Bone marrow (tissue), 2 donors: ENCODE data around the gene CHN1.

Experiments
- DNase-seq, 2 donors: peaks; one replicate each; lab custom pipeline; 2025; lab: John Stamatoyannopoulos, UW

Gene CHN1, protein sequence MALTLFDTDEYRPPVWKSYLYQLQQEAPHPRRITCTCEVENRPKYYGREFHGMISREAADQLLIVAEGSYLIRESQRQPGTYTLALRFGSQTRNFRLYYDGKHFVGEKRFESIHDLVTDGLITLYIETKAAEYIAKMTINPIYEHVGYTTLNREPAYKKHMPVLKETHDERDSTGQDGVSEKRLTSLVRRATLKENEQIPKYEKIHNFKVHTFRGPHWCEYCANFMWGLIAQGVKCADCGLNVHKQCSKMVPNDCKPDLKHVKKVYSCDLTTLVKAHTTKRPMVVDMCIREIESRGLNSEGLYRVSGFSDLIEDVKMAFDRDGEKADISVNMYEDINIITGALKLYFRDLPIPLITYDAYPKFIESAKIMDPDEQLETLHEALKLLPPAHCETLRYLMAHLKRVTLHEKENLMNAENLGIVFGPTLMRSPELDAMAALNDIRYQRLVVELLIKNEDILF

DNA sequence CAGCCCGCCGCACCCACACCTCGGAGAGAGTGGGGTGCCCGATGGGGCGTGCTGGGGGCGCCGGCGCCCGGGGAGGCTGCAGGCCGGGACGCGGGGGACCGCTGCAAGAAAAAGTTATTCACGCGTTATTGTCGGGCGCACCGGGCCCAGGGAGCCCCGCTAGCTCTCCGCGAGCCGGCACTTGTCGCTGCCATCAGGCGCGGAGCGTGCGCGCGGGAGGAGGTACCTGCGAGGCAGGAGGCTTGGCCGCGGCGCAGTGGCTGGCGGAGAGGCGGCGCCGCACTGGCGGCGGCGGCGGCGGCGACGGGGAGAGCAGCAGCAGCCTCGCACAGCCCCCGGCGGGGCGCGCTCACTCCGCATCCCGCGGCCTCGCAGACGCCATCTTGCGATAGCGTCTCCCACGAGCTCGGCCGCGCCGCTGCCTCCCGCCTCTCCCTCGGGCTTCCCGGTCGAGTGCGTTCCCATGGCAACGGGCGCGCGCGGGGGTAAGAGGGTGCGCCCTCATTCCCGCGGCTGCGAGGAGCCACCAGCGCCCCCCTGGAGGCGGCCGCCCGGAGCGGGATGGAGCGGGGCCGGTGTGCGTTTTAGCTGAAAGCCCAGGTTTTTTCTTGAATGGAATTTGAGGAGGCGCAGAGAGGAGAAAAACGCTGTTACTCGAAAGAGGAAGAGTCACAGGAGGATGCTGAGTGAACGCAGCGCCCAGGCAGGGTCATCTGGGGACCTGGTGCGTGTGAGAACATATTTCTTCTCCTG lies at the start of gene CHN1:
CHN1 (minus strand) TSS at position 402 of the 753 bp plus-strand sequence. CDS start 469 bp downstream, outside the sequence.
- DNase-seq = peak in 1 of 2 donors; percentile 11

DNA sequence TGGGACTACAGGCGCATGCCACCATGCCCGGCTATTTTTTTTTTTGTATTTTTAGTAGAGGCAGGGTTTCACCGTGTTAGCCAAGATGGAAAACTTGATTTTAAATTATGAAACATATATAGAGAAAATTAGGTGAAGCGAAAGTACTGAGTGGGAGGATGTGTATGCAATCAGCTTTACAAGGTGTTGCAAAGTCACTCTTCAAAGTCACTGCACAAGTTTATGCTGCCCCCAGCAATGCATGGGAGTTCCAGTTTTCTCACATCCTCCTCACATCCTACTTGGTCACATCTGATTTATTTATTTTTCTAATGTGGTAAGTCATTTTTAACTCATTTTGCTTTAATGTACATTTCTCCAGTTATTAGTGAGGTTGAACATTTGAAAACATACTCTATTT lies 49.2 kb upstream of the CHN1 start:
- no peak for DNase-seq

DNA sequence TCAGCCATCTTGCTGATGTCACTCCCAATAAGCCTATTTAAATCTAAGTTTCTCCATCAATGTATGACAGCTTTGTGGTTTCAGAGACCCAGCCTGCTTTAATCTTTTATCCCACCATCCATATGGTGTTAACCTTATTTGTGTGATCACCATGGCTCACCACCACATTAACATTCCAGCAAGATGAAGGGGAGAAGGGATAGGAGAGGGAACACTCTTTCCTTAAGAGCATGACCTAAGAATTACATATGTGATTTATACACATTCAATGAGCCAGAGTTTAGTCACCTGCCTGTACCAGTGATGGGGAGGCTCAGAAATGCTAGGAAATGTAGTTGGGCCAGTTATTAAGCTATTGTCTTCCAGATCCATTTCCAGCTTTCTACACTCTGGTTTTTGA lies 44.5 kb upstream of the CHN1 start:
- DNase-seq = no peak

DNA sequence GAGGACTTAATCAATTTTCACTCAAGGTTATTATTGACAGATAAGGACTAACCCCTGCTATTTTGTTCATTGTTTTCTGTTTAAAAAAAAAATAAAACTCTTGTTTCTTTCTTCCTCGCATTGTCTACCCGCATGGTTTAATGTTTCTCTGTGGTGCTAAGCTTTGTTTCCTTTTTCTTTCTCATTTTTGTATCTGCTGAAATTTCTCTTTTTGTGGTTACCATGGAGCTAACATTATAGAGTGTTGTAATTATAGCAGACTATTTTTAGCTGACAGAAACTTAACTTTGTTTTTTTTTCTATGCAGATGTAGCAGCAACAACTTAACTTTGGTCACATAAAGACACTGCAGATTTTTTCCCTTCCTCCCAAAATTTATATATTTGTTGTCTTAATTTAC lies 43.1 kb upstream of the CHN1 start:
- no peak for DNase-seq

DNA sequence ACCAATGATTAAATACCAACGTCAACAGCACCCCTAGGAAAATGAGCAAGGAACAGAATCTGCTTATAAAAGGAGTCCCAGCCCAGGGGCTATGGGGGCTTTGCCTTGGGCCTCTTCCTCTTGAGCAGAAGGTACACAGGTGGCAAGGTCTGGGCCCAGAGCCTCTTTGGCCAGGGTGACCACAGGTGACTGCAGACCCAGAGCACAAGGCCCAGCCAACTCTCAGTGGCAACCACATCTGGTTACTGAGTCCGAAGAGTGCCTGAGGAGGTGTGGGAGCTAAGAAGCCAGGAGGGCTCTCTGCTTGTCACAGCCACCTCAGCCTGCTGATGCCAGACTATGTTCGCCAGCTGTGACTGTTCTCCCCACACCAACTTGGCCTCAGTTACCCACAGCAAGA lies 34.3 kb upstream of the CHN1 start:
- no peak for DNase-seq

DNA sequence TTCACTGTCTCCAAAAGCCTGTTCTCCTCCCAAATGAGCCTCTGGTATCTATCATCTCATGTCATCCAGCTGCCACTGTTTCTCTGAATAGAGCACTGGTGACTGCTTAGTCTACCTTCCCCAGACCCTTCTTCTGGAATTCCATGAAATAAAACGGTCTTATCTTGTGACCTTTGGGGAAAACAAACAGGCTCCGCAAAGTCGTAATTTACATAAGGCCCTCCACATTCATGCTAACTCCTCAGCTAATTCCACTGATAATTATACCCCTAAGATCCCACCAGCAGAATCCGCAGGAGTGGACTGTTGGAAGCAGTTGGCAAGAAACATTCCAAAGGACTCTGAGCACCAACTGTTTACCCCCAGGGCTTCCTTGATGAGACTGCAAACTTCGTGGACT lies 33.9 kb upstream of the CHN1 start:
- DNase-seq = no peak

DNA sequence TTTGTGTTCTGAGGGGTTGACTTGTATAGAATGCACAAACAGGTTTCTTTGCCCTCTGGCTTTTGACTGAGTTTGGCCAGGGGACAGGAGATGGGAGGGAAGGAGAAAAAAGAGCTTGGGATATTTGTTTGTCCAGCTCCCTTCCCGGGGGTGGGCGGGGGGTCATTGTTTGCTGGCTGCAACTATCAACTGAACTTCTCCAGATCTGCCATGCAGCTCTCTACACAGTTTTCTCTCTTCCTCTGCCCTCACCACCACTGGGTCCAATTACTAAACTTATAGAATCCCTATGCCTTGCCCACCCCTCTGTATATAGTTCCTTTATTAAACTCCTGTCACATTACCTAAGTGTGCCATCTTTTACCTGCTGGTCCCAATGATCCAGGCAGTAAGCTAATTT lies 32.8 kb upstream of the CHN1 start:
- DNase-seq = no peak

DNA sequence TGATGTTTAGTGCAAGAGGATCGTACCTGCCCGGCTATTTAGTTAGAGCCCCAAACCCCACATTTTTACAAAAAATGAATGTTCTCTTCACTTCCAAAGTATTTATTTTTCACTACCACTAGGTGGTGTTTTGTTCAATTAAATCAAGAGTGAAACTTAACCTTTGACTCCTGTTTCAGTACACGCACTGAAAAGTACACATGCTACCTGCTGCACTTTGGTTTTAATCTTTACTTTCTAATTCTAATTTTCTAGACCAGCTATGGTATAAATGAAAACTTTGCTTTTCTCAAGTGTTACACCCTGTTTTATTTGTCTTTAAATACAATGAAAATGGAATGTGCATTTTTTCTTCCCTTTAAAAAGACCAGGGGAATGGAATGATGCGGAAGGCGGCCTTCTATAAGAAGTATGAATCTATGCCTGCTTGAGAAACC lies 31.4 kb upstream of the CHN1 start:
- peak in 1 of 2 donors; percentile 10 for DNase-seq

DNA sequence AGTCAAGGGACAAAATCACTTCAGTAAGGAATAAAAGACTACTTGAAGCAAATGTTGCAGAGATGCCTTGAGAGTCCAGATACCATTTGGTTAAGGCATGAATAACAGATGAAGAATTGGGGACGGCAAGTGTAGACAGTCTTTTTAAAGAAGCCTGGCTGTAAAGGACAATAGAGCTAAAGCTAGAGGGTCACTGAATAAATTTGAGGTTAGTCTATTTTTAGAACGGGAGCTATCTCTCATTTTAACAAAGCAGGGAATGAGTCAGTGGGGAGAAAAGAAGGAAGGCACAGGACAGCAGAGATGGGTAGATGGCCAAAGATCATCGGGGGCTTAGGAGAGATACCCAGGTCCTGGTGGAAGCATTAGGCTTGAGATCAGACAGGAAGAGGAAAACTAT lies 30.6 kb upstream of the CHN1 start:
- DNase-seq = no peak

DNA sequence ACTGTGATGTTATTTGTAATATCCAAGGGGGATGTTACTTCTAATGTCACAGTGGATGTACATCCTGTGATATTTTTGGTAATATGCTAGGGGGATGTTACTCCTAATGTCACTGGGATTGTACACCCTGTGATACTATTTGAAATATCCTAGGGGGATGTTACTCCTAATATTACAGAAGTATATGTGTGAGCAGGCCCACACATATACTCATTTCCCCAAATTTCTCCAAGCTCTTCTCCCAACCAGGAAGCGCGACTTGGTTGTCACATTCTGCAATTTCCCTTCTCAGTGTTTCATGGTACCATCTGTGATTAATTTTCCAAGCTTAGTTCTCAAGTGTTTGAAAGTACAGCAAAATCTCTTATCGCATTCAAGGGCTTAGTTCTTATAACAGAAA lies 29.5 kb upstream of the CHN1 start:
- DNase-seq = no peak

DNA sequence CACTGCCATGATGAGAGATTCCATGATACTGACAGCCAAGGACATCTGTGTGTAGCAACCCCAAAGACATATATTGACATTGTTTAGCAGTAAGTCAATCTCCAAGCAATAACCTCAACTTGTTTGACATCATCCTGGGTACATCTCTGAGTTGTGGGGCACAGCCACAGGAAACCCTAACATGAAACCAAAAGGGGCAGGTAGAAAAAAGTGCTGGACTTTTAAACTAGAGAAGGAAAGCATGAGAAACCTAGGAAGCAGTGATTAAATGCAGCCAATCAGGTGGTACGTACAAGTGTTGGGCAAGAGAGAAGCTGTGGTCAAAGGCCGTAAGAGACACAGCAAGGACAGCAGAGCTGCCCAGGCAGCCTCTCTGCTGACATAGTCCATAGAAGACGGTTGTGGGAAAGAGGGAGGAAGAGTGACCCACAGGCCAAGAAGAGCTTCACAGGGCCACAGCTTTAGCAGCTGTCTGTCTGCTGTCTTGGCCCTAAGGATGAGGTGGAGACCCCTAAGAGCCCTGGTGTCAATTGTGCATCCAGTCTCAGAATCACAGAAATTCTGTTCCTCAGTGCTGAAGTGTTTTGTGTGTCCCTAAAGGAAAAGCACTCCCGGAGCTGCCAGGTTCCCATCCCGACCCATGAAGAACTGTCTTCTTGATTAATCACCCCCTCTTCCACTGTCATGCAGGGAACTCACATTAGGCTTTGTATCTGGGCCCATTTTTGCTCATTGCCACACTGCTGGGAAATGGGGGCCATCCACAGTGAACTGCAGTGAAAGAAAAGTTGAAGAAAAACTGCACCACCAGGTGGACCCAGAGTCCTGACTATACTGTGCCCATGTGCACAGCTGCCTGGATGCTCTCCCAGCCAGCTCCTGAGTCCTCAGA lies 25.4 kb upstream of the CHN1 start:
- DNase-seq = no peak

DNA sequence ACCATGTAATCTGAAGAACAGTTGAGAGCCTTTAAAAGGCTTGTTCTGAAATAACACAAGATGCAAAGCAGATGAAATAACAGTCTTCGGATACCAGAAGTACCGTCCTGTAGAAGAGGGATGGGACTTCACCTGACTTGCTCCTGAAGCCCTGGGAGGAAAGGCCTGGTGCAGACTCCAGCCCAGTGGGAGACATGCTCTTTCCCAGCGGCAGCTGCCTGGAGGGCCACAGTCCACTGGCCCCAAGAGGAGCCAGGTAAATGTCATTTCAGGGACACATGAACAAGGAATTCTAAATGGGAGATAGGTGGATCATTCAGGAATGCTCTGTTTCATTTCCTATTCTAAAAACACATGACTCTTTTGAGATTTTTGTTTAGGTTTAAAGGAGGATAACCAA lies 22.6 kb upstream of the CHN1 start:
- DNase-seq = no peak

DNA sequence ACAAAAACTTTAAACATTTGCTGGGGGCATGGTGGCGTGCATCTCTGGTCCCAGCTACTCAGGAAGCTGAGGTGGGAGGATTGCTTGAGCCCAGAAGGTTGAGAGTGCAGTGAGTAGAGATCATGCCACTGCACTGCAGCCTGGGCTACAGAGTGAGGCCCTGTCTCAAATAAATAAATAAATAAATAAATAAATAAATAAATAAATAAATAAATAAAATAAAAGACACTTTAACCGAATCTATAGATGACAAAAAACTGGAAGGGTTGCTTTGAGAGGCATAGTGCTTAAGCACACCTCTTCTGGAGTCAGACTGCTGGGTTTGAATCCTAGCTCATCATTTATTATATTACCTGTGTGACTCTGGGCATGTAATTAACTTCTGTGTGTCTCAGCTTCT lies 21.2 kb upstream of the CHN1 start:
- DNase-seq = no peak

DNA sequence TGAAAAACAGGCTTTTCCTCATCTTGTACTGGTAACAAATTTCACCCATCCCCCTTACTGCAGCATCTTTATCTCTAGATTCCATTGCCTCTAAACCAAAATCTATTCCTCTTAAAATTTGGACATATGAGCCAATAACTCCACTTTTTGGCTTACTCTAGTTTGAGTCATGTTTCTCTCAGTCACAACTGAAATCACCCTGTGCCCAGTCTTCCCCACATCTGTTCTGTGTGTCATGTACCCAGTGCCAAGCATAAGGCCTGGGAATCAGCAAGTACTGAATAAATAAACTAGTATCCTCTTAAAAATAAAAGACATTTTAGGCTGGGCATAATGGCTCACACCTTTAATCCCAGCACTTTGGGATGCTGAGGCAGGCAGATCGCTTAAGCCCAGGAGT lies 20.8 kb upstream of the CHN1 start:
- no peak for DNase-seq

DNA sequence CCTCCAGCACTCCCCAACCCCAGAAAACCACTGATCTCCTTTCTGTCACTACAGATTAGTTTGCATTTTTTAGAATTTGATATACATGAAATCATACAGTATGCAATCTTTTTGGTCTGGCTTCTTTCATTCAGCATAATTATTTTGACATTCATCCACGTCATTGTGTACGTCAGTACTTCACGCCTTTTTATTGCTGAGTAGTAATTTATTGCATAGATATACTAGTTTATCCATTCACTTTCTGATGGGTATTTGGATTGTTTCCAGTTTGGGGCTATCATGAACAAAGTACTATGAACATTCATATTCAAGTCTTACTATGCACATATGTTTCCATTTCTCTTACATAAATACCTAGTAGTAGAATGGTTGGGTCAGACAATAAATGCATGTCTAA lies 20.1 kb upstream of the CHN1 start:
- no peak for DNase-seq

DNA sequence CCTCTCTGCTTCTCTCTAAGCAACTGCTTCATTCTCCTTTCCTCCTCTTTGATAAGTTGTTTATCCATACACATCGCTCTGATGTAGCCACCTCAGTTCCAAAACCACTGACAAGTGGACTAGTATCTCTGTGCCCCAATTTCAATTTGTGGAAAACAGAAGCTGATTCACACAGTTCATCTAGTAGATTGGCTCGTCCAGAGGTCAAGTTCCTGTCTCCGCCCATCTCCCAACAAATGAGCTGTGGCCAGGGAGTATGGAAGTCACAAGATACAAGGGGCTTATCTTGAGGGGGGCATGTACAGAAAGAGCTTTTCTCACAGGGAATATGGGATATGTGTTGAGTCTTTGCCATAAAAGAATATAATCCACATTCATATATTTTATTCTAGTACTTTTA lies 17.7 kb upstream of the CHN1 start:
- DNase-seq = no peak

DNA sequence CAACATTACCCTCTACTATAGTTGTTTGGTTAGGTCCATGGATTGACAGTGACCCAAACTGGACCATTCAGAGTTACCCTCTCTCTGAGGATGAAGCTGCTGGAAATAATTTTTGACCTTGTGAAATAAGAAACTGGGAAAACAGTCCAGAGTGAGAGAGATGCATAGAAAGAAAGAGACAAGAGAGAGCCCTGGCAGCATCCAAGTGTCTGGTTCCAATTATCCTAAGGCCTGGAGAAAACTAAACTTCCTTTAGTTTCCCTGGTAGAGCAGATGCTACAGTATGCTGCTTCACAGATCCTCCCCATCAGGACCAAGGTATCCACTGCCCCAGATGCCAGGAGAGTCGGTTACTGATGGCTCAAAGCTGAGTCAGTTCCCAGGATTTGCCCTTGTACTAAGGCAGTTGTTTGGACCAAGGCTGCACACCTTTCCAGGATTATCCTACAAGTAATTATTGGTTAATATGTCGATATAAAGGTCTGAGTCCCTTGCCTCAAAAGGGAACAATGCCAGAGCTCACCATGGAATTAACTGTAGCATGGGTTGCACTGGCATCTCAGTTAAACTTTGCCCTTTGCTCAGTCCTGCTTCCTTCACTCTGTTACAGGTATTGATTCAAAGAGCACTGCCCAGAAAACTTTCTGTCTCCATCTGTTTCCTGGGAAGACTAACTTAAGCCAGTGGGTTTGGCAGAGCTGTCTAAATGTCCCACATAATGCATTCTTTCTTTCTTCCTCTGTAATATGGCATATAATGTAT lies 14.6 kb upstream of the CHN1 start:
- DNase-seq = no peak

DNA sequence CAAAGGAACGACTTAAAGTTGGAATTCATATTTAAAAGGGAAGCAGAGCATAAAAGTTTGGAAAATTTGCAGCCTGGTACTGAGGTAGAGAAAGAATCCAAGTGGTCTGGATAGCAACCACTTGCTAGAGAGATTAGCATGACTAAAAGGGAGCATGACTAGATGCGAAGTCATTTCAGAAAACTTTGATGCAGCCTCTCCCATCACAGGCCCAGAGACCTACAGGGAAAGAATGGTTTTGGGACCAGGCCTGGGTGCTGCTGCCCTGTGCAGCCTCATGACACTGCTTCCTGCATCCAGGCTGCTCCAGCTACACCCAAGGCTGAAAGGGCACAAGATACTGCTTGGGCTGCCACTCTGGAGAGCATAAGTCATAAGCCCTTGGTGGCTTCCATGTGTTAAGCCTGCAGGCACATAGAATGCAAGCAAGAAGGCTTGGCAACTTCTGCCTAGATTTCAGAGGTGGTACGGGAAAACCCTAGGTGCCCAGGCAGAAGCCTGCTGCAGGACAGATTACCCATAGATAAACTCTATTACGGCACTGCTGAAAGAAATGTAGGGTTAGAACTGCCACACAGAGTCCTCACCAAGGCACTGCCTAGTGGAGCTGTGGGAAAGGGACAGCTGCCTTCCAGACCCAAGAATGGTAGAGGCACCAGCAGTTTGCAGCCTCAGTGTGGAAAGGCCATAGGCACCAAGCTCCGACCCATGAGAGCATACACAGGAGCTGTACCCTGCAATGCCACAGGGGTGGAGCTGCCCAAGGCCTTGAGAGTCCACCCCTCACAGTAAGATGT lies 12.6 kb upstream of the CHN1 start:
- DNase-seq = no peak

DNA sequence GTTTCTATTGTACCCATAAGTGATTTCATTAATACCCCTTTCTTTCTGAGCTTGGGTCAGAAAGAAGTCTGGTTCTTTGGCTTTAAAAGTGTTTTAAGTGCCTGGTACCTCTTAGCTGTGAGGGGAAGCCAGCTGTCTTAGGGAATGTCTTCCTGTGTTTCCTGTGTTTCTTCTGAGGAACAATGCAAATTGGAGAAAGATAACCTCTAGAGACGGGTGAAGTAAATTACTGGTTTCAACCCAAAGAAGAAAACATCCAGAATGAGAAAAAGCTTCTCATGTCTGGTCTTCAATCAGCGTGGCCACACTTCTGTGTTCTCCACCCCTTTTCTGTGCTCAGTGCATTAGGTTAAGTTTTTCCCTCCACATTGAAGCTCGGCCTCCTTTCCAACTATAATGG lies 10.2 kb upstream of the CHN1 start:
- DNase-seq = no peak

DNA sequence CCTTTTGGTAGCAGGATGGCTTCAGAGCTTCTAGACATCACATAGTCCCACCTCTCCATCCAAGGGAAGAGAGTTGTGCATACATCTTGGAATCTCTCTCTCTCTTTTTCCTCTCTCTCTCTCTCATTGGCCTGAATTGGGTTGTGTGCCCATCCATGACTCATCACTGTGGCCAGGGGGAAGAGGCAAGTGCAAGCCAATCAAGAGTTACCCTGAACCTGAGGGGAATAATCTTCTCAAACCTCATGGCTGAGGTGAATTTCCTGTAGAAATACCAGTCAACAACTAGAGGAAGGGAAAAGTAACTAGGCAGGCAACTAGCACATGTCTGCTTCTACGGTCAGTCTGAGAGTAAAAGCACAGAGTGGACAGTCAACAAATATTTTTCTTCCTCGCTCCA lies 7.3 kb upstream of the CHN1 start:
- DNase-seq = no peak

DNA sequence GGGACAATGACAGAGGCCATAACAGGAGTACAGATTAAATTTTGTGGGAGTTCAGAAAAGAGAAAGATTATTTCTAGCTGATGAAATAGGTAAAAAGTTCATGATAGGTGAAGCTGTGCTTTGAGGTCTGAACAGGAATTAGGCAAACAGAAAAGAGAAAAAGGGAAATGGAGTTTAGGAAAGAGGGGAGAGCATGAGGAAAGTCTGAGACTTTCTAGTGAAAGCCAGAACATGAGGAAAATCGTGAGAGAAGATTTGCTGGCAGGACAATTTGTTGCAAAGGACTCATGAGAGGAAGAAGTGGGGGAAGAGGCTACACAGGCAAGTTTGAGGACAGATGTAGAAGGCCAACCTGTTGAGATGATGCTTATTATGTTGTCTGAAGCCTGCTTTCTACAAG lies 6.3 kb upstream of the CHN1 start:
- no peak for DNase-seq
